ENCODE data around the gene KIRREL1.

KIRREL1 gene

DNA sequence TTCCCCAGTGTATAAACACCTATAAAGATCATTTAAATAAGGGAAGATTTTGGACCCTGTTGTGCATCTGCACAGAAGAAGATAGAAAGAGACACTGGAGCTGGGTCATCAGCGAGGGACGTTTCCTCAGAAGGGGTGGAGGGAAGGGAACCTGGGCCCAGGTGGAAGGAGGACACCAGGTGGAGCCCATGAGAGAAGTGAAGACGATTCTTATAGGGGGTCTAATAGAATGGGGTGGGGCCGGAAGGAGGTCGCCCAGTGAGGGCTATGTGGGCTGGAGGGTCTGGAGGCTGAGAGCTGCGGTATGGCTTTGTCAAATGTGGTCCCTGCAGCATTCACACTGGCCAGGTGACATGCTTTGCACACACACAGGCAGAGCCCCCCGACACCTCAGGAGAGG, 13.7 kb downstream of the KIRREL1 start:
- Mint-ChIP-seq H3K27me3 (ENCODE audit: low read depth) (no peaks in the 10 kb centered on the region), H3K4me3 (no peak overlapping the region), H3K27ac (no peak overlapping the region), H3K36me3 (ENCODE audit: low read depth) (no peaks in the 10 kb centered on the region), H3K9me3 (no peaks in the 10 kb centered on the region), H3K4me1 (ENCODE audit: low read depth) (no peaks in the 10 kb centered on the region)
- DNase-seq (ENCODE audit: low spot score) = no peak

DNA sequence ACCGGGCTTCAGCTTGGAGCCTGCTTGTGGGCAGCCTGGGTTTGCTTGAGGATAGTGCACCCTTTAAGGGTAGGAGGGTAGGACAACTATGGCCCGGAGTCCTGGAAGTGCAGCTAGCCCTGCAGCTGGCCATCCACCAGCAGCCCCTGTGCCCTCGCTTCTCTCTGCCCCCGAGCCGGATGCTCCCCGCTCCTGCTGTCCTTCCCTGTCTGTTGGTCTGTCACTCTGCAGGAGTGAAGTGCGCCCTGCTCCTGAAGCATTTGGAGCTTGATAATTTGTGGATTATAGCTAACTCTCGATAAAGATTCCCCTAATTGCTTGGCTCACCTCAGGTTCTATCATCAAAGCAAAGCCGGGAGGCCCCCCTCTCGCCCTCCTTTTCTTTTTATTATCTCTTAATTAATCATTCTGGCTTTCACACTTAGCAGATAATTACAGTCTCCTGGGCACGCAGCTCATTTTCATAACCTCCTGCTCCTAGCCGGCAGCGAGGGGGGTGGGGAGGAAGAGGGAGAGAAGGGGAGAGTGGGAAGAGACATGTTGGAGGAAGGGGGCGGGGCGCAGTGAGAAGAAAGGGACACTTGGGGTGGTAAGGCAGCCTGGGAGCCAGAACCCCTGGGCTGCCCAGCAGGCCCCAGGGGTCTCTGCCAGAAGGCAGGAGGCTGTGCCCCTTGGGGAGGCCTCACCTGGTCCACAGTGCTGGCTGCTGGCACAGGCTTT, 14.4 kb downstream of the KIRREL1 start:
- Mint-ChIP-seq H3K4me1 (ENCODE audit: low read depth) (no peaks in the 10 kb centered on the region), H3K27ac (no peak overlapping the region), H3K27me3 (ENCODE audit: low read depth) (no peaks in the 10 kb centered on the region), H3K9me3 (no peaks in the 10 kb centered on the region), H3K36me3 (ENCODE audit: low read depth) (no peaks in the 10 kb centered on the region), H3K4me3 (no peak overlapping the region)
- DNase-seq (ENCODE audit: low spot score) = no peak

DNA sequence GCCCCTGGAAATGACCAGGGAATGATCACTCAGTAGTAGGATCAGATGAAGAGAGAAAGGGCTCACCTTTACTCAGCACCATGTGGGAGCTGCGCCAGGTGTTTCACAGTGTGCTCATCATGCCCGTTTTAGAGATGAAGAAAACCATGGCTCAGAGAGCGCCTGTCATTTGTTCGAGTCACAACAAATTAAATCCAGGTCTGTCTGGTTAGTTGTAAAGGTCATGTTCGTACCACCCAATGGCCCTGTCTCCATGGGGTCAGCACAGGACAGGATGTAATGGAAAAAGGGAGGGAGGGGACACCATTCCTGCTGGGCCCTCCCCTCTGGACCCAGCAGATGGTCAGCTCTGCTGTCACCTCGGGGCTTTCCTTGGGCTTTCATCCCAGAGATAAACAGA, 15.2 kb downstream of the KIRREL1 start:
- Mint-ChIP-seq H3K9me3 (no peaks in the 10 kb centered on the region), H3K4me3 (no peak overlapping the region), H3K4me1 (ENCODE audit: low read depth) (no peaks in the 10 kb centered on the region), H3K36me3 (ENCODE audit: low read depth) (no peaks in the 10 kb centered on the region), H3K27me3 (ENCODE audit: low read depth) (no peaks in the 10 kb centered on the region), H3K27ac (no peak overlapping the region)
- no peak for DNase-seq (ENCODE audit: low spot score)

DNA sequence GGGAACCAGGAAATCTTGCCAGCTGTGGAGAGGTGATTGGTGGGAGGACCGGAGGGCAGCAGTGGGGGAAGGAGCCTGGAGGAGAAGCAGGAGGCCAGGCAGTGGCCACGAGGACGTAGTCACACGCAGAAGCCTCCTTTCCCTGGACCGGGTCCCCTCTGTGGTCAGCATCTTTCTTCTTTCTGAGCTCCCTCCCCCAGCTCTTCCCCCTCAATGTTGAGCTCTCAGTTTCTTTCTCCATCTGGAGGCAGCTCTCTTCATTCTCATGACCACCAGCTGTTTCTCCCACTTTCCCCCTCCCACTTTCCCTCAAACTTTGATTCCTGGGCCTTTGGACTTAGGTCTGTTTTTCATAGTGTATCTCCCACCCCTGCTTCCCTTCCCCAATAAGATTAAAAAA, 18.3 kb downstream of the KIRREL1 start:
- no peak for DNase-seq (ENCODE audit: low spot score)
- H3K4me1 Mint-ChIP-seq (ENCODE audit: low read depth) = no peaks in the 10 kb centered on the region
- no peak overlapping the region for H3K27ac Mint-ChIP-seq
- no peaks in the 10 kb centered on the region for H3K27me3 Mint-ChIP-seq (ENCODE audit: low read depth)
- no peak overlapping the region for H3K4me3 Mint-ChIP-seq
- no peaks in the 10 kb centered on the region for H3K36me3 Mint-ChIP-seq (ENCODE audit: low read depth)
- no peaks in the 10 kb centered on the region for H3K9me3 Mint-ChIP-seq

DNA sequence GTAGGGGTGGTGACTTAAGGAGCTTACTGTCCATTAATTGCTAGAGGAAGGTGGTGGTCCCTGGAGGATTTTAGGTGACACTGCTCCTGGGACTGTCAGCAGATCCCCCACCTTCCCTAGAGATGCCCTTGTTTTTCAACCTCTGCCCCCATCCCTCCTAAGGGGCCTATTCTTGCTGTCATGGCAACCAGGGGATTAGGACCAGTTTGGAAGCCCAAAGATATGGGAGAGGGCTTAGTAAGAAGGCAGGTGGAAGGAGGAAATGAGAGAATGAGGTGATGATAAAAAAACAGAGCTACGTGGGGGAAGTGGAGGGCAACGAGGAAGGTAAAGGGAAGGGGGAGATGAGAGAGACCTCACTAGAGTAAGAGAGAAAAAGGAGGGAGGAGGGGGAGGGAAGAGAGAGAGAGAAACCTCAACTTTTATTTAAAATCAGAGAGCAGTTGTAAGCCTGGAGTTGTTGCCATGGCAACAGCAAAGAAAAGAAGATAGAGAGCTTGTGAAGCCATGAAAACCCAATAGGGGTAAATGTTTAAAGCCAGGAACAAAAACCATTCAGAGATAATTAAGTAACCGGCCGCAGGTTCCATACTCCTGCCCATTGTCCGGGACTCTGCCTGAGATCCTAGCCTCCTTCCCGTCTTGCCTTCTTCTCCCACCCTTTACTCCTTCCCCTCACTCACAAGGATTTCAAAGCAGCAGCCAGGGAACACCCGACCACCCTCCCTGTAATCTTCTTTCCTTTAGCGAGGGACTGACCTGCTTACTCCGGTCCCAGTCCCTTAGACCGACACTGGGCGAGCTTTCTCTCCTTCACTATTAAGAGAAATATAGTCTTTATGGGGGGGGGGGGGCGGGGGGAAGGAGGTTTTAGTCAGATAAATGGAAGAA, 20.6 kb downstream of the KIRREL1 start:
- DNase-seq (ENCODE audit: low spot score) = no peak
- H3K4me1 Mint-ChIP-seq (ENCODE audit: low read depth) = no peaks in the 10 kb centered on the region
- H3K9me3 Mint-ChIP-seq = no peaks in the 10 kb centered on the region
- peaks cover 3% of the 10 kb centered on the region for H3K27me3 Mint-ChIP-seq (ENCODE audit: low read depth)
- H3K4me3 Mint-ChIP-seq = no peak overlapping the region
- no peak overlapping the region for H3K27ac Mint-ChIP-seq
- no peaks in the 10 kb centered on the region for H3K36me3 Mint-ChIP-seq (ENCODE audit: low read depth)

DNA sequence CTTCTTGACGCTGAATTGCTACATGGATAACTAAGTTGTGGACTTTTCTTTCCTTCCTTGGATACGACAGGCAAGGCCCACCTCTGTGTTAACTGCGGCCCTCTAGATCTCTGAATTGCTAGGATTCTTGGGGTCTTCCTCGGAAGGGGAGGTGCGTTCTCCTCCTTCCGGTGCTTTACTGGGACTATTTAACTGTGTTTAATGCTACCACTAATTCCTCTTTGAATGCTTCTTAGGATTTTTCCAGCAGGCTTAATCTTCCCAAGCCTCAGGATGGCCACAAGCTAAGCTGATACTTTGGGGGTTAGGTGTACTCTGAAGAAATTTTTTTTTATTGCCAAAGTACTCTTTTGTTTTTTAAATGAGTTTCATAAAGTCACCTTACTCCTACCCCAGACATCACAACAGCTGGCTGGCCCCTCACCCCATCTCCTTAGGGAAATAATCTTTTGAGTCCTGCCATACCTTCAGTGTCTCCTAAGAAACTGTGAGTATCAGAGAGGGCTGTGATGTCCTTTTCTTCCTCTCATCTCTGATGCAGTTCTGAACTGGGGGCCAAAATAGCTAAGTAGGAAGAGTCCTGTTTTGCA, 21.4 kb downstream of the KIRREL1 start:
- no peaks in the 10 kb centered on the region for H3K9me3 Mint-ChIP-seq
- no peak overlapping the region for H3K27ac Mint-ChIP-seq
- no peaks in the 10 kb centered on the region for H3K4me1 Mint-ChIP-seq (ENCODE audit: low read depth)
- no peak overlapping the region for H3K4me3 Mint-ChIP-seq
- DNase-seq (ENCODE audit: low spot score) = no peak
- no peaks in the 10 kb centered on the region for H3K36me3 Mint-ChIP-seq (ENCODE audit: low read depth)
- H3K27me3 Mint-ChIP-seq (ENCODE audit: low read depth) = peaks cover 3% of the 10 kb centered on the region

DNA sequence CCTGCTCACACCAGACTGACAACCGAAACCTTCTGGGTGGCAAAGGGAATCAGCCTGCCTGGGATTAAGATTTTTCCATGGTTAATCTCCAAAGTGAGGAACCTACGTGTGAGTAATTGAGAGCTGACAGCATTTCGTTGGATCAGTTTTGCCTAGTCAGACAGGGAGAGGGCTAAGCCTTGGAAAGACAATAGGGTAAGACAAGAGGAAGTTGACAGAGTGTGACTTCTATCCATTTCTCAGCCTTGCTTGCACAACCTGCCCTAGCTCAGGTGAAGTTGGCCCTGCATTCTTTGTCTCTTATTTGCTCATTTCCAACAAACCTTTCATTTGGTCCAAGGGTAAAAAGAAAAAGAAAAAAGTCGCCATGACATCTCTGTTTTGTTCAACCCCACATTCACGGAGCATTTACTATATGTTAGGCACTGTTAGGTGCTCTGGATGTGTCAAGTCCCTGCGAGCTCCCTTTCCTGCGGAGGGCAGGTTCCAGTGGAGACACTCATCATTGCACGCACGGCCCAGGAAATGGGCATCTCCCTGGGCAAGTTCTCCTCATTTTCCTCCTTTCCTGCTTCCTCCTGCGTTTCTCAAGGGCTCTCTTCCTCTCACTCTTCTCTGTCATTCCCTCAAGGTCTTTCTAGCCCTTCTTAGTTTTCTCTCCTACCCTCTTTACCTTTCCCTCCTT, 23.3 kb downstream of the KIRREL1 start:
- DNase-seq (ENCODE audit: low spot score) = no peak
- Mint-ChIP-seq H3K4me3 (no peak overlapping the region), H3K9me3 (no peaks in the 10 kb centered on the region), H3K36me3 (ENCODE audit: low read depth) (no peaks in the 10 kb centered on the region), H3K27me3 (ENCODE audit: low read depth) (peaks cover 3% of the 10 kb centered on the region), H3K4me1 (ENCODE audit: low read depth) (no peaks in the 10 kb centered on the region), H3K27ac (no peak overlapping the region)

DNA sequence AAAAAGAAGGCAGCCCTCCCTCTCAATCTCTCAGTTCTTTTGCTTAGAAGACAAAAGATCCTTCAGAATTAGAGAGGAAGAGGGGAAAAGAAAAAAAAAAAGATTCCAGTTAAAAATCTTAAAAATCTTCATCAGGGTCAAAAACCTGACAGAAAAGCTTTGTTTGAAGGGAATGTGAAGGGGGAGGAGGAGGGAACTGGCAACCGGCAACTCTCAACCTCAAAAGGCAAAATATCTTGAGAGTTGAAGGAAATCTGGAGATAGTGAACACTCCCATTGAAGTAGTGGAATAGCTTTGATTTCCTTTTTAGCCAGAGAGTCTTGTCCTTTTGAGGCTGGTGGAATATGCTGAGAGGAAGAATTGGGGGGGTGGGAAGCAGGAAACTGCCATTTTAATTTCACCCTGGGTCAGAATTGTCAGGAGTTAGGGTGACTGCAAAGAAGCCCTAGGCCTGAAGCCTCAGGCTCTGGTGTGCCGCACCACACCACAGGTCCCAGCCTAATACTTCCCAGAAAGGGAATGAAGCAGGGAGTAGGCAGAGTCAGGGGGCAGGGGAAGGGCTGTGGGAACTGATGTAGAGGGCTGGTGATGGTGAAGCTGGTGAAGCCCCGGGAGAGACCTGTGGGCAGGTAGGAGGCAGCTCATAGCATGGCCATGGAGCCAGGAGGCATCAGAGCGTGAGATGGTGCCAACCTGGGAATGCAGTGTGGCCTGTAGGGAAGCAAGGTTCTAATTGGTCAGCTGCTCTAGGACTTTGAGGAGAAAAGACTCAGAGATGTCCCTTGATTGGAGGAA, 24.6 kb downstream of the KIRREL1 start:
- Mint-ChIP-seq H3K27ac (no peak overlapping the region), H3K36me3 (ENCODE audit: low read depth) (no peaks in the 10 kb centered on the region), H3K4me1 (ENCODE audit: low read depth) (no peaks in the 10 kb centered on the region), H3K4me3 (no peak overlapping the region), H3K9me3 (no peaks in the 10 kb centered on the region), H3K27me3 (ENCODE audit: low read depth) (peaks cover 3% of the 10 kb centered on the region)
- DNase-seq (ENCODE audit: low spot score) = no peak

DNA sequence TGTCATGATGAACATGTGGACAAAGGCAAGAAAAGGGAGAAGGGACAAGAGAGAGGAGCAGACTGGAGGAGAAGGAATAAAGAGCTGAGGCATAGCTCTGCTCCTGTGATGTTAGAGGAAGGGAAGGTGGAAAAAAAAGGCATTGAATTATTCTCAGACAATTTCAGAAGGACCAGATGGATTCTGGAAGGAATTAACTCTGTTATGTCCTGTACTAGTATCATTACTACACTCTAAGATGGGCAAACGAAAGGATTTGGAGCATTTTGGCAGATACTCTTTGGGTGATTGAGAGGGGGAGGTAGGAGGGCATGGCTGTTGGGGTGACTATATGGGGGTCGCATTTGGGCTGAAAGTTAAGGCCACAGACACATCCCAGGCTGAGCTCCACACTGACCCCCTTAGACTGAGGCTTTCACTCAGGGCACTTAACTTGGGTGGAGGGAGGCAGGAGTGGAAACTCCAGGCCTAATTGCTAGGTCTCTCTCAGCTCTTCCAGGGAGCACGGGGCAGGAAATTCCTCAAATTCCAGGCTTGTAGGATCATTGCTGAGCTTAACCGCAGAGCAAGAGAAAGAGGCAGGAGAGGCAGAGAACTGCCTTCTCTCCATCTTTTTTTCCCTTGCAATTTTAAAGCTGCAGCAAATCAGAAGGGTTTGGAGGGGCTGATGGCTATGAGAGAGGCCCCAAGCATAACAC, 25.9 kb downstream of the KIRREL1 start:
- Mint-ChIP-seq H3K27ac (no peak overlapping the region), H3K9me3 (no peaks in the 10 kb centered on the region), H3K27me3 (ENCODE audit: low read depth) (peaks cover 3% of the 10 kb centered on the region)

DNA sequence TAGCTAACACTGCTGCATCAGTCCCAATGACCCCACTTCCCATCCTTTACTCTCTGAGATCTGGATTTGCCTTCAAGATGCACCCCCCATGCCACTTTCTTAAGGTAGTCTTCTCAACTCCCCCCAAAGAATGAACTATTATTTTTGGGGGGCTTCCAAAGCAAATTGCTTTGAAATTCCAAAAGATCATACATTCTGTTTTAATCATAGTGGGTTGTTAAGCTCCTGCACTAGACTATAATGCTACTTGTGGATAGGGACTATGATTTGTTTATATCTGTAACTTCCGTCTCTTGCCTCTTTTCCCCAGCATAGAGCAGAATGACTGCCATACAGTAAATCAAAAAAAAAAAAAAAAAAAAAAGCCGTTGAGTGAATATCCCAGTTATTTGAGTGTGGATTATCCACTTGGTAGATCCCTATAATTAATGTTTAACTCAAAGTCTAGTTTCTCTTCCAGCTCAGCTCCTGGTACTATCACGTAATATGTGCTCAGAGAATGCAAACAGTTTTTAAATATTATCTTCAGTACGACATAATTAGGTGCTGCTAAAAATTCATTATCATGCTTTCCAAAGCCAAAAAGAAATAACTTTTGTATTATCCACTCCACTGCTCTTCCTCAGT, 26.9 kb downstream of the KIRREL1 start:
- Mint-ChIP-seq H3K36me3 (ENCODE audit: low read depth) (no peaks in the 10 kb centered on the region), H3K9me3 (no peaks in the 10 kb centered on the region), H3K4me1 (ENCODE audit: low read depth) (no peaks in the 10 kb centered on the region), H3K27ac (no peak overlapping the region), H3K4me3 (no peak overlapping the region), H3K27me3 (ENCODE audit: low read depth) (peaks cover 3% of the 10 kb centered on the region)
- DNase-seq (ENCODE audit: low spot score) = no peak

More for the DNA sequence above, 25.9 kb downstream of the KIRREL1 start:
- no peak overlapping the region for H3K4me3 Mint-ChIP-seq
- DNase-seq (ENCODE audit: low spot score) = no peak
- H3K4me1 Mint-ChIP-seq (ENCODE audit: low read depth) = no peaks in the 10 kb centered on the region
- H3K36me3 Mint-ChIP-seq (ENCODE audit: low read depth) = no peaks in the 10 kb centered on the region

DNA sequence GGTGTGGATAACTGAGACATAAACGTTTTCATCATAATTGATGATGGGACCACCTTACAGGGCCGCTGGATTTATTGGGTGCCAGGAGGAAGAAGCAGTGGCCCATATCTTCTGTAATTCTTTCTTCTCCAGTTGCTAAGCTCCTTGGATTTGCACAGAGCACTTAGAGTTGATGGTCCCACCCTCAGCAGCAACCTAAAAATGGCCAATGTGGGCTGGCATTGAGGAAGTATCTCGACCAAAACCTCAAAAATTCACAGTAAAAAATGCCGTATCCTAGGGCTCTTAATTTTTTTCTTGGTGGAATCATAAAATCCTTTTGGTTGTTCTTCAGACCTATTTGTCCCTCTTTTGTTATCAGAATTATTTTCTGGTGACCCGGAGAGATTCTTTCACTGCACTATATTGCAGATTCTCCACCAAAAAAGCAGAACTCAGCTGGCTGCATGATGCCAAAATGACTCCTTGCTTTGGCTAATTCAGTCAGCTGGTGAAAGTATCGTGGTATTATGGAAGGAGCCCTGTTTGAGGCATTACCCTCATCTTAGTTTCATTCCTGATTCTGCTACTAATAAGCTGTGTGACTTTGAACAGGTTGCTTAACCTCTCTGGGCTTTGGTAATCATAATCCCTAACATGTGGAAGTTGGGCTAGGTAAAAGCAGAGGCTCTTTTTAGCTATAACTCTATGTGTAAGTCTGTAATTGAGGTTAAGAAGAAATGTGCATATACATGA, 27.6 kb downstream of the KIRREL1 start:
- H3K27me3 Mint-ChIP-seq (ENCODE audit: low read depth) = peaks cover 3% of the 10 kb centered on the region
- no peaks in the 10 kb centered on the region for H3K4me1 Mint-ChIP-seq (ENCODE audit: low read depth)
- H3K9me3 Mint-ChIP-seq = no peaks in the 10 kb centered on the region
- no peak overlapping the region for H3K4me3 Mint-ChIP-seq
- H3K36me3 Mint-ChIP-seq (ENCODE audit: low read depth) = no peaks in the 10 kb centered on the region
- no peak overlapping the region for H3K27ac Mint-ChIP-seq
- no peak for DNase-seq (ENCODE audit: low spot score)

DNA sequence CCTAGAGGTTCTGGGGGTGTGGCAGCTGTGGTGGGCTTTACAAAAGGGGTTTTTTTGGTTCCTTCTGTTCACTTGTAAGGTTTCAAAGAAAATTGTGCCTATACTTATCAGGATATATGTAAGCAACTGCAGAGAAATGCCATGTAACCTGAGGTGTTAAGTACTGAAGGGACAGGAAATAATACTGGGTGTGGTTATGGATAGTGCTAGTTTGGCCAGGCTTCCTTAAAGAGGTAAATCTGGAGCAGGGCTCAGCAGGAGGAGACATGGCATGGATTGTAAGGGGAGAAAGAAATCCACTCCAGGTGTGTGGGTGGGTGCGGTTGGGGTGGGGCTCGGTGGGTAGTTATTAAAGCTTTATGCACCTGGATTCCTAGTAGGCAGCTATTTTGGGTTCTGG, 28.3 kb downstream of the KIRREL1 start:
- Mint-ChIP-seq H3K27me3 (ENCODE audit: low read depth) (peaks cover 3% of the 10 kb centered on the region), H3K36me3 (ENCODE audit: low read depth) (no peaks in the 10 kb centered on the region), H3K4me1 (ENCODE audit: low read depth) (no peaks in the 10 kb centered on the region), H3K27ac (no peak overlapping the region), H3K9me3 (no peaks in the 10 kb centered on the region), H3K4me3 (no peak overlapping the region)
- DNase-seq (ENCODE audit: low spot score) = no peak
